HepG2 (cell line): ENCODE measurements around the gene PTGIS. TPM values are rescaled to one million over a fixed set of nuclear protein-coding genes. Genes with fewer than 3 reads are reported as not detected.

Source experiments
- ATAC-seq: fragments of 200-7000 bp; cut with Tn5 transposase; 3 replicates; pipeline ENCODE4 v1.9.1; 2020; ENCODE audit warnings: mild to moderate bottlenecking, moderate library complexity
- BruUV-seq: library from RNA; stranded (reverse); fragments of 400-500 nt; replicated peaks from 2 replicates; lab custom pipeline; 2021; lab: Mats Ljungman, UMichigan
- CTCF ChIA-PET: fragments of 300-600 bp; formaldehyde crosslinking; extraction: SDS; loops from one replicate; lab custom pipeline; 2021; ENCODE audit warnings: low total read pairs, inconsistent platforms, low intra/inter-chr PET ratio; lab: Yijun Ruan, JAX
- POLR2A ChIA-PET: fragments of 350-600 bp; sonication (Branson Sonifier 250); formaldehyde crosslinking; loops from one replicate; lab custom pipeline; 2020; ENCODE audit warnings: antibody characterized with exemption, inconsistent platforms; lab: Yijun Ruan, JAX
- DNase-seq: peaks from one replicate; pipeline ENCODE4 v3.0.0-alpha.2; 2015; ENCODE audit warnings: low spot score
- FAIRE-seq: peaks from 3 replicates; lab custom pipeline; 2011; peaks lifted over from hg19 to GRCh38; lab: Jason Lieb, UNC
- H2AFZ ChIP-seq: one replicate; pipeline ENCODE4 v1.6.1; 2011; ENCODE audit warnings: low read length, inconsistent platforms
- H3K27ac ChIP-seq: fragments of 300-600 bp; 3 replicates; pipeline ENCODE4 v1.8.0; 2011; ENCODE audit warnings: mixed run types, mild to moderate bottlenecking, mixed read lengths, low read length, inconsistent platforms; ENCODE audit not compliant: insufficient read depth; ENCODE audit errors: extremely low read length
- H3K27me3 ChIP-seq, 2 experiments: fragments of 200-600 bp in 1 of 2; 2 replicates in 1 of 2; 3 replicates in 1 of 2; pipeline versions ENCODE4 v1.6.0 to v1.8.0; 2011; ENCODE audit warnings: low read length in 2 of 2, mild to moderate bottlenecking in 2 of 2, moderate library complexity in 2 of 2, inconsistent platforms in 1 of 2; ENCODE audit not compliant: insufficient read depth in 2 of 2, control insufficient read depth in 1 of 2
- H3K36me3 ChIP-seq, 2 experiments: fragments of 200-600 bp in 1 of 2; replicated peaks in 1 of 2; 2 replicates in 1 of 2; 3 replicates in 1 of 2; pipeline versions ENCODE4 v1.5.1 to v1.8.0; 2011; ENCODE audit warnings: low read length in 2 of 2, inconsistent platforms in 1 of 2; ENCODE audit not compliant: insufficient read depth in 2 of 2, control insufficient read depth in 1 of 2
- H3K4me1 ChIP-seq: 2 replicates; pipeline ENCODE4 v1.5.1; 2012; ENCODE audit warnings: low read length, inconsistent platforms; ENCODE audit not compliant: insufficient read depth
- H3K4me2 ChIP-seq: 2 replicates; pipeline ENCODE4 v1.6.0; 2011; ENCODE audit warnings: low read depth, low read length, inconsistent platforms
- H3K4me3 ChIP-seq, 3 experiments: fragments of 200-600 bp in 1 of 3; sonication (generic), shearing (Covaris generic) in 1 of 3; replicated peaks in 1 of 3; 2 replicates each; pipeline ENCODE4 v1.5.1; 2011 to 2016; ENCODE audit warnings: low read length in 3 of 3, inconsistent platforms in 2 of 3, low read depth in 2 of 3, mild to moderate bottlenecking in 2 of 3, control low read depth in 1 of 3, mixed read lengths in 1 of 3; ENCODE audit not compliant: insufficient read depth in 1 of 3
- H3K79me2 ChIP-seq: one replicate; pipeline ENCODE4 v1.6.1; 2011; ENCODE audit warnings: low read length, inconsistent platforms; ENCODE audit not compliant: insufficient read depth
- H3K9ac ChIP-seq: 2 replicates; pipeline ENCODE4 v1.6.0; 2011; ENCODE audit warnings: mild to moderate bottlenecking, low read depth, low read length, inconsistent platforms; ENCODE audit not compliant: insufficient read depth
- H3K9me3 ChIP-seq: 2 replicates; pipeline ENCODE4 v1.5.1; 2012; ENCODE audit warnings: mild to moderate bottlenecking, low read length
- H4K20me1 ChIP-seq: 2 replicates; pipeline ENCODE4 v1.6.0; 2011; ENCODE audit warnings: inconsistent platforms, mild to moderate bottlenecking, low read length, moderate library complexity; ENCODE audit not compliant: insufficient read depth
- ATAD3A ChIP-seq: sonication (generic); formaldehyde crosslinking; IDR thresholded peaks from 2 replicates; pipeline ENCODE4 v1.4.0; 2020; ENCODE audit warnings: missing genetic modification reagents
- CHD4 ChIP-seq: fragments of 200-600 bp; sonication (generic); IDR thresholded peaks from 2 replicates; pipeline ENCODE4 v1.7.0; 2017; ENCODE audit warnings: mild to moderate bottlenecking, low read length, borderline replicate concordance
- EEA1 ChIP-seq: sonication (generic); formaldehyde crosslinking; IDR thresholded peaks from 2 replicates; pipeline ENCODE4 v1.5.1; 2020; ENCODE audit warnings: mild to moderate bottlenecking, missing genetic modification reagents, borderline replicate concordance
- GFI1 ChIP-seq: sonication (generic); formaldehyde crosslinking; IDR thresholded peaks from 2 replicates; pipeline ENCODE4 v1.5.0; 2020; ENCODE audit warnings: missing genetic modification reagents, mild to moderate bottlenecking, borderline replicate concordance
- JUN ChIP-seq: sonication (generic); formaldehyde crosslinking; IDR thresholded peaks from 2 replicates; pipeline ENCODE4 v1.4.0; 2020; ENCODE audit warnings: mild to moderate bottlenecking, missing genetic modification reagents
- MIXL1 ChIP-seq: IDR thresholded peaks from 2 replicates; pipeline ENCODE4 v1.6.1; 2016
- NBN ChIP-seq: fragments of 450-650 bp; conservative IDR thresholded peaks from 2 replicates; pipeline ENCODE4 v1.6.1; 2017
- NR2C2 ChIP-seq: sonication (generic); formaldehyde crosslinking; IDR thresholded peaks from 2 replicates; pipeline ENCODE4 v1.4.0; 2020; ENCODE audit warnings: missing genetic modification reagents, mild to moderate bottlenecking, moderate library complexity, borderline replicate concordance
- TBX3 ChIP-seq: fragments of 450-650 bp; IDR thresholded peaks from 2 replicates; pipeline ENCODE4 v1.6.1; 2017; ENCODE audit warnings: antibody characterized with exemption, mild to moderate bottlenecking, inconsistent platforms, borderline replicate concordance
- TMF1 ChIP-seq: sonication (generic); formaldehyde crosslinking; IDR thresholded peaks from 2 replicates; pipeline ENCODE4 v1.8.1; 2022; ENCODE audit warnings: low read depth, missing genetic modification reagents
- ZNF20 ChIP-seq: sonication (generic); formaldehyde crosslinking; IDR thresholded peaks from 2 replicates; pipeline ENCODE4 v1.4.0; 2020; ENCODE audit warnings: mild to moderate bottlenecking, moderate library complexity, missing genetic modification reagents
- ZNF333 ChIP-seq: sonication (generic); formaldehyde crosslinking; IDR thresholded peaks from 2 replicates; pipeline ENCODE4 v1.4.0; 2020; ENCODE audit warnings: mild to moderate bottlenecking, missing genetic modification reagents, borderline replicate concordance
- ZNF354B ChIP-seq: sonication (generic); formaldehyde crosslinking; IDR thresholded peaks from 2 replicates; pipeline ENCODE4 v1.8.0; 2022; ENCODE audit warnings: mild to moderate bottlenecking, missing genetic modification reagents
- ZNF44 ChIP-seq: sonication (generic); formaldehyde crosslinking; IDR thresholded peaks from 2 replicates; pipeline ENCODE4 v1.5.1; 2020; ENCODE audit warnings: mild to moderate bottlenecking, missing genetic modification reagents
- ZNF749 ChIP-seq: sonication (generic); formaldehyde crosslinking; IDR thresholded peaks from 2 replicates; pipeline ENCODE4 v1.8.0; 2022; ENCODE audit warnings: mild to moderate bottlenecking, missing genetic modification reagents, moderate library complexity, borderline replicate concordance
- ZNF816 ChIP-seq: sonication (generic); formaldehyde crosslinking; IDR thresholded peaks from 2 replicates; pipeline ENCODE4 v1.8.0; 2022; ENCODE audit warnings: missing genetic modification reagents, mild to moderate bottlenecking, borderline replicate concordance
- ZNF879 ChIP-seq: sonication (generic); formaldehyde crosslinking; IDR thresholded peaks from 2 replicates; pipeline ENCODE4 v1.8.1; 2023; ENCODE audit warnings: missing genetic modification reagents
- WGBS: methylation state at CpG from one replicate; pipeline ENCODE4 v1.1.6; 2017; ENCODE audit warnings: low lambda C conversion rate; 5-methylcytosine and 5-hydroxymethylcytosine counted together
- in situ Hi-C: cut with HindIII; loops from 2 replicates; pipeline ENCODE4 v1.10.0; 2017; ENCODE audit warnings: low pct_unique_long_range_greater_than_20kb; ENCODE audit not compliant: extremely low pct_ligation_motif_present
- intact Hi-C: fragments of 100-400 bp; cut with micrococcal nuclease; formaldehyde crosslinking; loops from one replicate; pipeline ENCODE4 v1.10.0; 2022; ENCODE audit not compliant: unreplicated experiment
- polyA plus RNA-seq, 8 experiments: library from polyadenylated mRNA; depleted of rRNA in 3 of 8; stranded (reverse) in 7 of 8; unstranded in 1 of 8; fragments of >200 nt; fragmentation: Illumina TruSeq in 4 of 8; extraction: Trizol in 4 of 8; gene quantifications; 2 replicates each; pipeline versions ENCODE4 v1.2.1 to v1.2.3, GENCODE V29; 2011 to 2016; ENCODE audit warnings: low read depth in 4 of 8, missing spikeins in 1 of 8, mixed read lengths in 1 of 8; ENCODE audit not compliant: insufficient read depth in 1 of 8
- total RNA-seq, 5 experiments: library from RNA; depleted of rRNA; stranded (reverse); fragments of >200 nt; fragmentation: Illumina TruSeq; extraction: Trizol; gene quantifications; 2 replicates each; pipeline ENCODE4 v1.2.3, GENCODE V29; 2016; ENCODE audit warnings: low read depth in 1 of 5
- TF ChIP-seq, protein P1 (sequence below): sonication (generic); formaldehyde crosslinking; IDR thresholded peaks from 2 replicates; pipeline ENCODE4 v1.4.0; 2020; ENCODE audit warnings: mild to moderate bottlenecking, missing genetic modification reagents
- TF ChIP-seq, protein P2 (sequence below): sonication (generic); formaldehyde crosslinking; conservative IDR thresholded peaks from 2 replicates; pipeline ENCODE4 v1.8.0; 2022; ENCODE audit warnings: mild to moderate bottlenecking, moderate library complexity, missing genetic modification reagents
- TF ChIP-seq, protein P3 (sequence below): sonication (generic); formaldehyde crosslinking; IDR thresholded peaks from 2 replicates; pipeline ENCODE4 v1.8.1; 2023; ENCODE audit warnings: mild to moderate bottlenecking, missing genetic modification reagents, borderline replicate concordance

Gene PTGIS
- total and polyA plus RNA-seq, 2 of the 13 experiments (the other 11 are each of a cell fraction or from before 2014, with no cell fraction given), result not detected

DNA sequence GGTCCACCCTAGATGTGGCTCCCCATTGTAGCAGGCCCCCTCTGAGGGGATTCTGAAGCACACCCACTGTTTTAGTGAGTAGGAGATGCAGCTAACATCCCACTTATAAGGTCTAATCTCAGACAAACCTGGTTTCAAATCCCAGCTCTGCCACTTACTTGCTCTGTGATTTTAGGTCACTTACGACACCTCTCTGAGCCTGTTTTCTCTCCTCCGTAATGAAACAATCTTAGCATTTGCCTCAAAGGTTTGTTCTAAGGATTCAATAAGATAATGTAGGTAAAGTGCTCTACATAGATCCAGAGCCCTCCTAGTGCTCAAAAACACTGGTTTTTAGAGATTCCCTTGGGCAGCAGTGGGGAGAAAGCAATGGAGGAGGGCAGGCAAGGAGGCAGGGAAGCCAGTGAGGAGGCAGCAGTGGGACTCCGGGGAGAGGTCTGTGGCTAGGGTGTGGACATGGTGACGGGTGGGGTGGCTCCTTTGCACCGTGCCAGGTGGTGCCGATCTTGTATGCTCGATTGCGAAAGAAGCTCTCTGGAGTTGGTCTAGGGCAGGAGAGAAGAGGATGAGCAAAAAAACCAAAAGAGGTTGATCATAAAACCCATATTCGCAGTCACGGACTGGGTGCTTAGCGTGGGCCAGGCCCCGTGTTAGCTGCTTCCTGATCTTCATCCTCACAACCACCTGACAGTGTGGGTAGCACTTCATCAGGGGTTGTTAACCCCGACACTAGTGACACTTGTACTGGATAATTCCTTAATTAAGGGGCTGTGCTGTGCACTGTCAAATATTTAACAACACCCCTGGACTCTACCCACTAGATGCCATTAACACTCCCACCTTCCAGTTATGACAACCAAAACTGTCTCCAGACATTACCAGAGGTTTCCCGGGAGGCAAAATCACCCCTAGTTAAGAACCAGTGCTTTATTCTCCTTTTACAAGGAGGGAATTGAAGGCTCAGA lies 16.8 kb upstream of the PTGIS start:
- peak; percentile 20 for ATAC-seq
- Histone ChIP-seq H3K79me2 (no peaks in the 10 kb centered on the region), H3K9me3 (peaks cover 7% of the 10 kb centered on the region), H3K27ac (peak overlapping the region; percentile 84), H3K4me1 (peaks cover 49% of the 10 kb centered on the region), H2AFZ (peak overlapping the region; percentile 6), H3K4me2 (peak overlapping the region; percentile 83), H3K4me3 (peak overlapping the region in 1 of 3 experiments; percentile 59; a peak in 2 of 6 replicates), H4K20me1 (no peaks in the 10 kb centered on the region), H3K36me3 (no peaks in the 10 kb centered on the region), H3K9ac (peak overlapping the region; percentile 68), H3K27me3 (peaks cover 0 to 1% of the 10 kb centered on the region in 2 experiments; a peak in 1 of 5 replicates)
- no peak for DNase-seq
- WGBS, result 71% methylated on average over 14 of the region's 14 CpGs
- CTCF ChIA-PET, result interaction anchor here (1.5 to 2.1 kb wide), 2 partner anchors 24 to 26 kb away, joined by 6 to 15 read pairs; no protein-coding TSS in a partner anchor
- TSS peak; percentile 99 for BruUV-seq
- POLR2A ChIA-PET, result interaction anchor here (0.6 to 4.3 kb wide), 18 partner anchors 9 to 351 kb away, joined by 3 to 126 read pairs (median 7); partner anchors contain the start of genes RNF114, SLC9A8 and SPATA2
- no peak for FAIRE-seq
- in situ Hi-C loops, result no loop called here
- intact Hi-C loops, result loop anchor here (1.0 kb wide), 1 partner anchor 16 kb away; no protein-coding TSS in a partner anchor
- TF ChIP-seq ZNF354B (CRISPR knock-in tag) (peak; percentile 73; the same call in 1 of the 2 replicates), NBN (no peak), ZNF816 (no peak), ZNF333 (CRISPR knock-in tag) (0 out of 2 replicates have a peak, but pooled peaks have one; percentile 31), NR2C2 (CRISPR knock-in tag) (no peak), CHD4 (peak; percentile 86), ZNF44 (CRISPR knock-in tag) (0 out of 2 replicates have a peak, but pooled peaks have one; percentile 57), JUN (CRISPR knock-in tag) (no peak; the same call in 1 of the 2 replicates), ZNF20 (no peak), ATAD3A (CRISPR knock-in tag) (no peak), ZNF749 (CRISPR knock-in tag) (no peak), MIXL1 (CRISPR knock-in tag) (no peak), TMF1 (CRISPR knock-in tag) (no peak), TBX3 (no peak), GFI1 (CRISPR knock-in tag) (peak; percentile 11; the same call in 1 of the 2 replicates), EEA1 (CRISPR knock-in tag) (peak; percentile 67; the same call in 1 of the 2 replicates), ZNF879 (CRISPR knock-in tag) (no peak)
- TF ChIP-seq, protein P1, sequence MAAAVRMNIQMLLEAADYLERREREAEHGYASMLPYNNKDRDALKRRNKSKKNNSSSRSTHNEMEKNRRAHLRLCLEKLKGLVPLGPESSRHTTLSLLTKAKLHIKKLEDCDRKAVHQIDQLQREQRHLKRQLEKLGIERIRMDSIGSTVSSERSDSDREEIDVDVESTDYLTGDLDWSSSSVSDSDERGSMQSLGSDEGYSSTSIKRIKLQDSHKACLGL (CRISPR knock-in tag), result no peak
- TF ChIP-seq, protein P2, sequence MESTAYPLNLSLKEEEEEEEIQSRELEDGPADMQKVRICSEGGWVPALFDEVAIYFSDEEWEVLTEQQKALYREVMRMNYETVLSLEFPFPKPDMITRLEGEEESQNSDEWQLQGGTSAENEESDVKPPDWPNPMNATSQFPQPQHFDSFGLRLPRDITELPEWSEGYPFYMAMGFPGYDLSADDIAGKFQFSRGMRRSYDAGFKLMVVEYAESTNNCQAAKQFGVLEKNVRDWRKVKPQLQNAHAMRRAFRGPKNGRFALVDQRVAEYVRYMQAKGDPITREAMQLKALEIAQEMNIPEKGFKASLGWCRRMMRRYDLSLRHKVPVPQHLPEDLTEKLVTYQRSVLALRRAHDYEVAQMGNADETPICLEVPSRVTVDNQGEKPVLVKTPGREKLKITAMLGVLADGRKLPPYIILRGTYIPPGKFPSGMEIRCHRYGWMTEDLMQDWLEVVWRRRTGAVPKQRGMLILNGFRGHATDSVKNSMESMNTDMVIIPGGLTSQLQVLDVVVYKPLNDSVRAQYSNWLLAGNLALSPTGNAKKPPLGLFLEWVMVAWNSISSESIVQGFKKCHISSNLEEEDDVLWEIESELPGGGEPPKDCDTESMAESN (CRISPR knock-in tag), result 0 out of 2 replicates have a peak, but pooled peaks have one; percentile 5
- TF ChIP-seq, protein P3, sequence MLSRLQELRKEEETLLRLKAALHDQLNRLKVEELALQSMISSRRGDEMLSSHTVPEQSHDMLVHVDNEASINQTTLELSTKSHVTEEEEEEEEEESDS, result 0 out of 2 replicates have a peak, but pooled peaks have one; percentile 7
